ENCODE results near the gene ZNF331. TPM values are rescaled to one million over a fixed set of nuclear protein-coding genes. Genes with fewer than 3 reads are reported as not detected.
A peak's percentile ranks its signal among the peaks of the same experiment; 100 is the strongest.

The ZNF331 gene
- total RNA-seq, 2 experiments from 2014 or later, result 16.2 to 23.7 TPM

DNA sequence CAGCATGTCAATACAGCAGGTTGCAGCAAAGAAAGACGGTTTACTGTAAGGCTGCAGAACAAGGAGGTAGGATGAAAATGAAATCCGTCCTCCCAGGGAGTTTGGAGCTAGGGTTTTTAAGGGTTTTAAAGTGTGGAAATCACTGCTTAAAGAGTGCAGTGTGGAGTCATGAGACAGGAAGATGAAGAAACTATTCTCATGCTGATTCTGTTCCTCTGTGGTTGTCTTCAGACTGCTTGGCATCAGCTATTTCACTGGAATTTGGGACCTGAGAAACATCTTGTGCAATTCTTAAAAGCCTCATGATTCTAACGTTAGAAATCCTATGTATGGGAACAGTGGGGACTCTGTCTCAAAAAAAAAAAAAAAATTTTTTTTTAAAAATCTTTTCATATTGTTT, 11.4 kb downstream of the ZNF331 start:
- H3K4me2 ChIP-seq (ENCODE audit: low read length), result no peak overlapping the region
- no TSS peak for BruUV-seq (replicated peaks)
- intact Hi-C loops (cut with micrococcal nuclease; ENCODE audit: unreplicated experiment), result no loop called here
- DNase-seq (ENCODE audit: low spot score), result no peak
- H3K4me1 ChIP-seq (ENCODE audit: insufficient read depth, low read length, poor library complexity, severe bottlenecking), result no peaks in the 10 kb centered on the region
- no peak overlapping the region for H3K27ac ChIP-seq (ENCODE audit: low read depth, low read length, poor library complexity, severe bottlenecking)
- H3K79me2 ChIP-seq (ENCODE audit: insufficient read depth, low read depth, low read length), result no peaks in the 10 kb centered on the region
- H3K36me3 ChIP-seq (ENCODE audit: insufficient read depth, low read length), result peaks cover 4% of the 10 kb centered on the region; the same call in 1 of the 2 replicates
- H2AFZ ChIP-seq (ENCODE audit: low read length), result no peak overlapping the region
- no peaks in the 10 kb centered on the region for H3K9me2 ChIP-seq (ENCODE audit: insufficient read depth, low read length)
- CTCF ChIA-PET (ENCODE audit: unreplicated experiment), result no interaction called here
- no peaks in the 10 kb centered on the region for H3K9me3 ChIP-seq (ENCODE audit: low read length)
- POLR2A ChIA-PET, result no interaction called here
- no peaks in the 10 kb centered on the region for H4K20me1 ChIP-seq (ENCODE audit: insufficient read depth, low read length)
- H3K4me3 ChIP-seq (ENCODE audit: low read depth, low read length, poor library complexity, severe bottlenecking), result no peak overlapping the region
- TF ChIP-seq, protein P1, sequence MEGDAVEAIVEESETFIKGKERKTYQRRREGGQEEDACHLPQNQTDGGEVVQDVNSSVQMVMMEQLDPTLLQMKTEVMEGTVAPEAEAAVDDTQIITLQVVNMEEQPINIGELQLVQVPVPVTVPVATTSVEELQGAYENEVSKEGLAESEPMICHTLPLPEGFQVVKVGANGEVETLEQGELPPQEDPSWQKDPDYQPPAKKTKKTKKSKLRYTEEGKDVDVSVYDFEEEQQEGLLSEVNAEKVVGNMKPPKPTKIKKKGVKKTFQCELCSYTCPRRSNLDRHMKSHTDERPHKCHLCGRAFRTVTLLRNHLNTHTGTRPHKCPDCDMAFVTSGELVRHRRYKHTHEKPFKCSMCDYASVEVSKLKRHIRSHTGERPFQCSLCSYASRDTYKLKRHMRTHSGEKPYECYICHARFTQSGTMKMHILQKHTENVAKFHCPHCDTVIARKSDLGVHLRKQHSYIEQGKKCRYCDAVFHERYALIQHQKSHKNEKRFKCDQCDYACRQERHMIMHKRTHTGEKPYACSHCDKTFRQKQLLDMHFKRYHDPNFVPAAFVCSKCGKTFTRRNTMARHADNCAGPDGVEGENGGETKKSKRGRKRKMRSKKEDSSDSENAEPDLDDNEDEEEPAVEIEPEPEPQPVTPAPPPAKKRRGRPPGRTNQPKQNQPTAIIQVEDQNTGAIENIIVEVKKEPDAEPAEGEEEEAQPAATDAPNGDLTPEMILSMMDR (conservative IDR thresholded peaks at IDR 0.05; ENCODE audit: low read length), result no peak
- no peak for TF ChIP-seq EZH2phosphoT487 (IDR thresholded peaks at IDR 0.05; ENCODE audit: borderline replicate concordance, low read depth, low read length)

DNA sequence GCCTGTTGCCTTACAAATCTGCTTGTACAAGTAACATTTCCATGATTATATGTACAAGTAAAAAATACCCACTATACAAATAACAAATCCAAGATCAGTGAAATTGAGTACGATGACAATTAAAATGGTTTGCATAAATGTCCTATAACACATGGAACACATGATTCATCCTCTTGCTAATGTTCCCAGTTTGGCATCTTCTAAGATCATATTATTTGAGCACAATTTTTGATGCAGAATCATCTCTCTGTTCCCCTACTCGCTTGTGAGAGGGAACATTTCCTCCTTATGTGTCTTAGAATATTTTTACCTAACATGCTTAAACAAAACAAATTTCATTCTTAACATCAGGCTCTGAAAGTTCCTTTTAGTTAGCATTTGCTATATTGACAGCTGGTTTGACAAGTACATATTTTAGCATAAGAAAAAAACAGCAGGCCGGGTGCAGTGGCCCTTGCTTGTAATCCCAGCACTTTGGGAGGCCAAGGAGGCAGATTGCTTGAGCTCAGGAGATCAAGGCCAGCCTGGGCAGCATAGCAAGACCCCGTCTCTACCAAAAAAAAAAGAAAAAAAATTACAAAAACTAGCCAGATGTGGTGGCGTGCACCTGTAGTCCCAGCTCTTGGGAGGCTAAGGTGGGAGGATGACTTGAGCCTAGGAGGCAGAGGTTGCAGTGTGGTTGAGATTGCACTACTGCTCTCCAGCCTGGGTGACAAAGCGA, 14.2 kb downstream of the ZNF331 start:
- Histone ChIP-seq H3K9me2 (ENCODE audit: insufficient read depth, low read length) (no peaks in the 10 kb centered on the region), H3K4me3 (ENCODE audit: low read depth, low read length, poor library complexity, severe bottlenecking) (no peak overlapping the region), H3K27ac (ENCODE audit: low read depth, low read length, poor library complexity, severe bottlenecking) (no peak overlapping the region), H3K4me2 (ENCODE audit: low read length) (no peak overlapping the region), H3K4me1 (ENCODE audit: insufficient read depth, low read length, poor library complexity, severe bottlenecking) (no peaks in the 10 kb centered on the region), H3K79me2 (ENCODE audit: insufficient read depth, low read depth, low read length) (no peaks in the 10 kb centered on the region), H2AFZ (ENCODE audit: low read length) (no peak overlapping the region), H4K20me1 (ENCODE audit: insufficient read depth, low read length) (no peaks in the 10 kb centered on the region), H3K9me3 (ENCODE audit: low read length) (no peaks in the 10 kb centered on the region), H3K36me3 (ENCODE audit: insufficient read depth, low read length) (peaks cover 4% of the 10 kb centered on the region; the same call in 1 of the 2 replicates)
- ChIA-PET POLR2A (no interaction called here), CTCF (ENCODE audit: unreplicated experiment) (no interaction called here)
- intact Hi-C loops (cut with micrococcal nuclease; ENCODE audit: unreplicated experiment), result no loop called here
- TF ChIP-seq EZH2phosphoT487 (IDR thresholded peaks at IDR 0.05; ENCODE audit: borderline replicate concordance, low read depth, low read length), result no peak
- TF ChIP-seq, protein P1 (conservative IDR thresholded peaks at IDR 0.05; ENCODE audit: low read length), result no peak
- BruUV-seq (replicated peaks), result no TSS peak
- no peak for DNase-seq (ENCODE audit: low spot score)

DNA sequence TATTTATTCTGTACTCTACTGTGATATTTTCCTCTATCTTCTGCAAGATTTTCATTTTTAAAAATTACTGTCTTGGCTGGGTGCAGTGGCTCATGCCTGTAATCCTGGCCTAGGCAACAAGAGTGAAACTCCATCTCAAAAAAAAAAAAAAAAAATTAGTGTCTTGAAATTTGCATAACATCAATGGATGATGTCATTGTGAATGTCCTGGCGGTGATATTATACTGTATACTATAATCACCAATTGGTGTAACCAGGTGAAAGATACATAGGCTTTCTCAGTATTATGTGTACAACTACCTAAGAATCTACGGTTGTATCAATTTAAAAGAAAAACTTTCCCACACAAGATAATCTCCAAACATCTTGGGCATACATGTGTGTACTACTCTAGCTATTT, 15.2 kb downstream of the ZNF331 start:
- BruUV-seq (replicated peaks), result no TSS peak
- Histone ChIP-seq H3K4me1 (ENCODE audit: insufficient read depth, low read length, poor library complexity, severe bottlenecking) (no peaks in the 10 kb centered on the region), H2AFZ (ENCODE audit: low read length) (no peak overlapping the region), H3K4me3 (ENCODE audit: low read depth, low read length, poor library complexity, severe bottlenecking) (no peak overlapping the region), H3K9me2 (ENCODE audit: insufficient read depth, low read length) (no peaks in the 10 kb centered on the region), H3K9me3 (ENCODE audit: low read length) (no peaks in the 10 kb centered on the region), H3K4me2 (ENCODE audit: low read length) (peak overlapping the region; percentile 24; the same call in 1 of the 2 replicates), H3K79me2 (ENCODE audit: insufficient read depth, low read depth, low read length) (no peaks in the 10 kb centered on the region), H3K36me3 (ENCODE audit: insufficient read depth, low read length) (peaks cover 4% of the 10 kb centered on the region; the same call in 1 of the 2 replicates), H3K27ac (ENCODE audit: low read depth, low read length, poor library complexity, severe bottlenecking) (no peak overlapping the region), H4K20me1 (ENCODE audit: insufficient read depth, low read length) (no peaks in the 10 kb centered on the region)
- intact Hi-C loops (cut with micrococcal nuclease; ENCODE audit: unreplicated experiment), result no loop called here
- no peak for TF ChIP-seq EZH2phosphoT487 (IDR thresholded peaks at IDR 0.05; ENCODE audit: borderline replicate concordance, low read depth, low read length)
- TF ChIP-seq, protein P1 (conservative IDR thresholded peaks at IDR 0.05; ENCODE audit: low read length), result no peak
- ChIA-PET CTCF (ENCODE audit: unreplicated experiment) (no interaction called here), POLR2A (no interaction called here)
- DNase-seq (ENCODE audit: low spot score), result no peak

Measured in OCI-LY7 (cell line).